CD14-positive monocyte (primary cell): ENCODE data around the gene PI4KA. TPM values are rescaled to one million over a fixed set of nuclear protein-coding genes. Genes with fewer than 3 reads are reported as not detected.
A peak's percentile ranks its signal among the peaks of the same experiment; 100 is the strongest.

Experiments
- DNase-seq, 3 donors: peaks; one replicate each; pipeline ENCODE4 v3.0.0-alpha.2; 2011 to 2022
- H2AFZ ChIP-seq: 2 replicates; pipeline ENCODE4 v1.6.0; 2012; ENCODE audit warnings: mild to moderate bottlenecking, low read depth, low read length, inconsistent platforms; ENCODE audit not compliant: insufficient read depth, poor library complexity, severe bottlenecking
- H3K27ac ChIP-seq, 2 donors: 1 replicate in 1 of 2; 2 replicates in 1 of 2; pipeline ENCODE4 v1.5.1; 2012 to 2013; ENCODE audit warnings: low read length in 2 of 2, control low read depth in 1 of 2, inconsistent platforms in 1 of 2, low read depth in 1 of 2, mild to moderate bottlenecking in 1 of 2
- H3K27me3 ChIP-seq, 2 donors: one replicate each; pipeline versions ENCODE4 v1.6.0 to v1.6.1; 2011 to 2013; ENCODE audit warnings: low read length in 2 of 2; ENCODE audit not compliant: control insufficient read depth in 2 of 2, insufficient read depth in 2 of 2
- H3K36me3 ChIP-seq, 2 donors: replicated peaks in 1 of 2; 1 replicate in 1 of 2; 2 replicates in 1 of 2; pipeline versions ENCODE4 v1.5.1 to v1.6.1; 2012 to 2013; ENCODE audit warnings: low read length in 2 of 2, control low read depth in 1 of 2, inconsistent platforms in 1 of 2, mild to moderate bottlenecking in 1 of 2; ENCODE audit not compliant: insufficient read depth in 2 of 2, control insufficient read depth in 1 of 2
- H3K4me1 ChIP-seq, 2 donors: 1 replicate in 1 of 2; 2 replicates in 1 of 2; pipeline versions ENCODE4 v1.5.1 to v1.6.1; 2012 to 2013; ENCODE audit warnings: low read length in 2 of 2, control low read depth in 1 of 2, inconsistent platforms in 1 of 2, mild to moderate bottlenecking in 1 of 2, moderate library complexity in 1 of 2; ENCODE audit not compliant: insufficient read depth in 2 of 2, control insufficient read depth in 1 of 2
- H3K4me2 ChIP-seq: replicated peaks from 2 replicates; pipeline ENCODE3; 2012; ENCODE audit warnings: low read length, moderate library complexity, mild to moderate bottlenecking; ENCODE audit not compliant: poor library complexity, severe bottlenecking; ENCODE audit errors: extremely low read depth
- H3K4me3 ChIP-seq, 3 experiments: fragments of 200-600 bp in 1 of 3; sonication (generic) in 1 of 3; replicated peaks in 1 of 3; 1 replicate in 2 of 3; 2 replicates in 1 of 3; pipeline ENCODE4 v1.5.1; 2011 to 2013; ENCODE audit warnings: low read length in 3 of 3, mild to moderate bottlenecking in 3 of 3, control low read depth in 2 of 3, low read depth in 2 of 3, inconsistent platforms in 1 of 3, moderate library complexity in 1 of 3
- H3K79me2 ChIP-seq: 2 replicates; pipeline ENCODE4 v1.6.0; 2012; ENCODE audit warnings: mild to moderate bottlenecking, control low read depth, inconsistent platforms, low read length, moderate library complexity; ENCODE audit not compliant: insufficient read depth
- H3K9ac ChIP-seq: 2 replicates; pipeline ENCODE4 v1.6.0; 2017; ENCODE audit warnings: low read length, mild to moderate bottlenecking; ENCODE audit not compliant: insufficient read depth, poor library complexity, severe bottlenecking
- H3K9me3 ChIP-seq, 2 donors: replicated peaks in 1 of 2; 1 replicate in 1 of 2; 2 replicates in 1 of 2; pipeline versions ENCODE4 v1.5.1 to v1.6.1; 2012 to 2013; ENCODE audit warnings: low read length in 2 of 2, control low read depth in 1 of 2; ENCODE audit not compliant: control insufficient read depth in 1 of 2, insufficient read depth in 1 of 2
- H4K20me1 ChIP-seq: 2 replicates; pipeline ENCODE4 v1.6.0; 2012; ENCODE audit warnings: mild to moderate bottlenecking, low read length, control low read depth, moderate library complexity; ENCODE audit not compliant: insufficient read depth
- H3K27ac Mint-ChIP-seq, 7 donors: one replicate each; pipeline ENCODE4 v1.8.0; 2020; ENCODE audit warnings: mild to moderate bottlenecking in 7 of 7, mixed read lengths in 7 of 7, moderate library complexity in 6 of 7, inconsistent platforms in 2 of 7
- H3K27me3 Mint-ChIP-seq, 3 donors: one replicate each; pipeline ENCODE4 v1.8.0; 2021 to 2022; ENCODE audit warnings: low read depth in 3 of 3, mild to moderate bottlenecking in 3 of 3, mixed read lengths in 3 of 3, moderate library complexity in 3 of 3, inconsistent platforms in 1 of 3
- H3K36me3 Mint-ChIP-seq, 2 donors: one replicate each; pipeline ENCODE4 v1.8.0; 2020; ENCODE audit warnings: mixed read lengths in 2 of 2, inconsistent platforms in 1 of 2, mild to moderate bottlenecking in 1 of 2
- H3K4me1 Mint-ChIP-seq: one replicate; pipeline ENCODE4 v1.8.0; 2020; ENCODE audit warnings: mild to moderate bottlenecking, mixed read lengths
- H3K4me3 Mint-ChIP-seq, 2 donors: one replicate each; pipeline ENCODE4 v1.8.0; 2020; ENCODE audit warnings: mild to moderate bottlenecking in 2 of 2, mixed read lengths in 2 of 2, moderate library complexity in 1 of 2
- H3K9me3 Mint-ChIP-seq, 7 donors: one replicate each; pipeline ENCODE4 v1.8.0; 2020 to 2022; ENCODE audit warnings: mixed read lengths in 7 of 7, mild to moderate bottlenecking in 6 of 7, moderate library complexity in 6 of 7, inconsistent platforms in 2 of 7
- CTCF ChIP-seq: fragments of 200-600 bp; IDR thresholded peaks from one replicate; pipeline ENCODE4 v1.8.0; 2022; ENCODE audit warnings: antibody characterized with exemption, mild to moderate bottlenecking
- WGBS: methylation state at CpG from one replicate; pipeline ENCODE4 v1.1.5; 2013; ENCODE audit warnings: missing lambda C conversion rate; ENCODE audit not compliant: insufficient coverage; 5-methylcytosine and 5-hydroxymethylcytosine counted together
- intact Hi-C, 2 donors: fragments of 100-400 bp; cut with micrococcal nuclease; formaldehyde crosslinking; loops; one replicate each; pipeline versions ENCODE4 v1.15.0 to v1.15.1; 2023
- polyA plus RNA-seq, 3 donors: library from polyadenylated mRNA; depleted of rRNA in 1 of 3; unstranded in 2 of 3; stranded (reverse) in 1 of 3; fragments of 300-500 nt in 2 of 3; fragments of >200 nt in 1 of 3; fragmentation: Illumina TruSeq in 2 of 3; gene quantifications; 1 replicate in 2 of 3; 2 replicates in 1 of 3; pipeline ENCODE4 v1.2.3, GENCODE V29; 2012 to 2021

PI4KA gene
- polyA plus RNA-seq, 3 donors, result 22.8 to 74.4 (median 38.2) TPM

DNA sequence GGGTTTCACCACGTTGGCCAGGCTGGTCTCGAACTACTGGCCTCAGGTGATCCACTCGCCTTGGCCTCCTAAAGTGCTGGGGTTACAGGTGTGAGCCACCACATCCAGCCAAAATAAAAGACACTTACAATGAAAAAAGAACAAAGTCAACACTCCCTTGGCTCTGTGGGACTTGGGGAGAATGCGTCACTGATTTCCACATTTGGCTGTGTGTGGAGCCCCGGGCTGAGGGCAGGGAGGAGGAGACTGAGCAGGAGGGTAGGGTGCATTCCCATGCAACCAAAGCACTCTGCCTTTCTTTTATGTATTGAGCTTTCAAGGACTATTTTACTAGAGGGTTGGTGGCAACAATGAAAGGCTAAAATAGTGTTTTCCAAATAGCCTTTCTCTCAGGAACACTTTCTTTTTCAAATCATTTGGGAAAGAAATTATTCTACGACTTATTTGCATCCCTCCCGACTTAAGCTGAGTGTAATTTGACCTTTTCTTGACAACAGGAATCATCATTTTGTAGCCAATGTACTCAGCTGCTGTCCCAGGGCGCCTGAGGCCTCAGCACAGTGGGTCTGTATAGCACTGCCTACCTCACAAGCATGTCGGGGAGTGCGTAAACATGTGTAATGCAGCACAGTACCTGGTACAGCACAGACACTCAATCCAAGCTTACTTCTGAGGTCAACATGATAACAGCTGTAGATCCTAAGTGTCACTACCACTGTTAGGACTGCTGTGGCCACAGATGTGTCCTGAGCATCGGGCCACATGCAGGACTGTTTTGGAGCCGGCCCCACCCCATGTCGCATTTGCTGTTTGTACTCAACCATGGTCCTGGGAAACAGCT lies 94.8 kb downstream of the PI4KA start:
- Histone ChIP-seq H3K9me3 (no peaks in the 10 kb centered on the region), H3K9ac (no peak overlapping the region), H3K27ac (no peak overlapping the region), H3K4me2 (no peak overlapping the region), H3K4me1 (no peaks in the 10 kb centered on the region), H3K27me3 (no peaks in the 10 kb centered on the region), H3K36me3 (peaks cover 58 to 77% of the 10 kb centered on the region in 2 donors), H4K20me1 (no peaks in the 10 kb centered on the region), H3K4me3 (no peak overlapping the region), H2AFZ (no peak overlapping the region), H3K79me2 (no peaks in the 10 kb centered on the region)
- H3K27me3 Mint-ChIP-seq, result peaks cover 0 to 1% (median 0%) of the 10 kb centered on the region in 3 donors
- H3K36me3 Mint-ChIP-seq, result peaks cover 66 to 82% of the 10 kb centered on the region in 2 donors
- H3K4me3 Mint-ChIP-seq, result no peak overlapping the region
- no peak for DNase-seq
- intact Hi-C loops, result no loop called here
- TF ChIP-seq CTCF, result no peak
- H3K27ac Mint-ChIP-seq, result peak overlapping the region in 3 of 7 donors; percentile 6 to 37 (median 7)
- peaks cover 0 to 4% (median 0%) of the 10 kb centered on the region in 7 donors for H3K9me3 Mint-ChIP-seq
- 76% methylated on average over 9 of the region's 13 CpGs for WGBS
- peaks cover 2% of the 10 kb centered on the region for H3K4me1 Mint-ChIP-seq

- H4K20me1 ChIP-seq, result no peaks in the 10 kb centered on the region
- 100% methylated on average over 2 of the region's 7 CpGs for WGBS
- no peak overlapping the region for H3K9ac ChIP-seq
- H3K4me2 ChIP-seq, result no peak overlapping the region
- H2AFZ ChIP-seq, result no peak overlapping the region
- no peaks in the 10 kb centered on the region for H3K27me3 ChIP-seq
- H3K79me2 ChIP-seq, result no peaks in the 10 kb centered on the region
- Mint-ChIP-seq H3K4me1 (no peaks in the 10 kb centered on the region), H3K36me3 (peaks cover 71 to 89% of the 10 kb centered on the region in 2 donors), H3K9me3 (no peaks in the 10 kb centered on the region), H3K27me3 (peaks cover 0 to 1% (median 0%) of the 10 kb centered on the region in 3 donors), H3K4me3 (no peak overlapping the region), H3K27ac (peak overlapping the region in 1 of 7 donors; percentile 10)
- H3K9me3 ChIP-seq, result no peaks in the 10 kb centered on the region
- TF ChIP-seq CTCF, result no peak
- H3K4me1 ChIP-seq, result no peaks in the 10 kb centered on the region
- no peak overlapping the region for H3K27ac ChIP-seq
- H3K4me3 ChIP-seq, result no peak overlapping the region
- intact Hi-C loops, result no loop called here
- H3K36me3 ChIP-seq, result peaks cover 60 to 87% of the 10 kb centered on the region in 2 donors
- no peak for DNase-seq
Observed at GRCh38 chr22:20762233-20762796, 96.3 kb downstream of the PI4KA start.
